ENCODE measurements around the gene FIBIN.

- TF ChIP-seq EZH2phosphoT487 (IDR thresholded peaks at IDR 0.05; ENCODE audit: low read depth, severe bottlenecking, unreplicated experiment), result no peak
- no peak for TF ChIP-seq CTCF (IDR thresholded peaks at IDR 0.05; ENCODE audit: poor library complexity)
- no peak for TF ChIP-seq EZH2 (IDR thresholded peaks at IDR 0.05; ENCODE audit: borderline replicate concordance)
Observed at GRCh38 chr11:27004103-27004502, 10.2 kb downstream of the FIBIN start.

Measured in hepatocyte (in vitro differentiated cells).